ENCODE results near the gene AGAP1. TPM values are rescaled to one million over a fixed set of nuclear protein-coding genes. Genes with fewer than 3 reads are reported as not detected.
A peak's percentile ranks its signal among the peaks of the same experiment; 100 is the strongest.

The AGAP1 gene
- total RNA-seq, 1 donor from 2014 or later: 39.4 TPM

DNA sequence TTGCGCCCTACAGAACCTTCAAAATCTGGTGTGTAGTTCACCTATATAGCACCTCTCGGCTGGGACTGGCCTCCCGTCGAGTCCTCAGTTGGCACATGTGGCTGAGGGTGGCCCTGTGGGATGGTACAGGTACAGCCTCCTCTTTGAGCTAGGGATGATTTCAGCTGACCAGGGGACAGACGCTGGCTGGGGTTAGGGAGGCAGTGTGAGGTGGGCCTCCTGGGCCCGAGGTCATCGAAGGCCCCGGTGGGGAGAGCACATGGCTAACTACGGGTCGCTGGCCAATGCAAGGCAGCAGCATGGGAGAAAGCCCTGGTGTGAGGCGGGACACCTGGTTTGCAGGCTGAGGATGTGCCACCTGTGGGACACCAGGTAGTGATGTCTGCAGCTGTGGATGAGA is 369.6 kb downstream of the AGAP1 start:
- FAIRE-seq: no peak
- no peaks in the 10 kb centered on the region for H3K9me3 Mint-ChIP-seq (ENCODE audit: unreplicated experiment)

DNA sequence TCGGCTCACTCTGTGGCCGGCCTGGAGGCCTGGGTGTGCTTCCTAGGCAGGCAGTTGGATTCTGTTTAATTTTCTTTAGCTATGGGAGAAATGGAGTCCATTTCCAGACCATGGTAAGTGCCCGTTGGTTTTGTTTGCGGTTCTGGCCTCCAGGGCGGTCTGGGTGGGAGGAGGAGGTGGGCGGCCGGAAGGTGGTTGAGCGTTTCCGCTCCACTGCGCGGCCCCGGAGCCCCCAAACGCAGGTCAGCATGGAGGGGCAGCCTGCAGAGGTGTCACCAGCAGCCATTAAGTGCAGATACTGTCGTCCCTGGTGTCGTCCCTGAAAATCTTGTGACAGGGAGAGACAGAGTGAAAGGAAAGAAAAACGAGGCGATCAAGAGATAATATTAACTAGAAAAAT is 370.5 kb downstream of the AGAP1 start:
- Mint-ChIP-seq H3K27ac (ENCODE audit: unreplicated experiment) (no peak overlapping the region), H3K4me1 (ENCODE audit: low read depth, unreplicated experiment) (peaks cover 20% of the 10 kb centered on the region), H3K9me3 (ENCODE audit: unreplicated experiment) (no peaks in the 10 kb centered on the region), H3K36me3 (ENCODE audit: low read depth, unreplicated experiment) (peaks cover 2% of the 10 kb centered on the region), H3K27me3 (ENCODE audit: low read depth, unreplicated experiment) (no peaks in the 10 kb centered on the region), H3K4me3 (ENCODE audit: unreplicated experiment) (no peak overlapping the region)
- Histone ChIP-seq H3K27me3 (ENCODE audit: insufficient read depth, low read length) (no peaks in the 10 kb centered on the region), H3K4me3 (ENCODE audit: insufficient read depth, low read depth, low read length) (no peak overlapping the region), H3K9ac (ENCODE audit: low read length) (no peak overlapping the region), H3K4me1 (ENCODE audit: insufficient read depth, low read length) (no peaks in the 10 kb centered on the region), H3K4me2 (ENCODE audit: low read length) (peak overlapping the region; percentile 77), H3K9me3 (ENCODE audit: insufficient read depth, low read depth, low read length) (no peaks in the 10 kb centered on the region), H3K79me2 (ENCODE audit: insufficient read depth, low read length) (no peaks in the 10 kb centered on the region), H2AFZ (ENCODE audit: low read depth, low read length) (no peak overlapping the region), H4K20me1 (ENCODE audit: insufficient read depth, low read length) (peaks cover 5% of the 10 kb centered on the region), H3K27ac (ENCODE audit: low read depth, low read length) (no peak overlapping the region), H3K36me3 (ENCODE audit: insufficient read depth, low read length) (no peaks in the 10 kb centered on the region)
- no peak for DNase-seq (ENCODE audit: low read depth)
- TF ChIP-seq, protein P1, sequence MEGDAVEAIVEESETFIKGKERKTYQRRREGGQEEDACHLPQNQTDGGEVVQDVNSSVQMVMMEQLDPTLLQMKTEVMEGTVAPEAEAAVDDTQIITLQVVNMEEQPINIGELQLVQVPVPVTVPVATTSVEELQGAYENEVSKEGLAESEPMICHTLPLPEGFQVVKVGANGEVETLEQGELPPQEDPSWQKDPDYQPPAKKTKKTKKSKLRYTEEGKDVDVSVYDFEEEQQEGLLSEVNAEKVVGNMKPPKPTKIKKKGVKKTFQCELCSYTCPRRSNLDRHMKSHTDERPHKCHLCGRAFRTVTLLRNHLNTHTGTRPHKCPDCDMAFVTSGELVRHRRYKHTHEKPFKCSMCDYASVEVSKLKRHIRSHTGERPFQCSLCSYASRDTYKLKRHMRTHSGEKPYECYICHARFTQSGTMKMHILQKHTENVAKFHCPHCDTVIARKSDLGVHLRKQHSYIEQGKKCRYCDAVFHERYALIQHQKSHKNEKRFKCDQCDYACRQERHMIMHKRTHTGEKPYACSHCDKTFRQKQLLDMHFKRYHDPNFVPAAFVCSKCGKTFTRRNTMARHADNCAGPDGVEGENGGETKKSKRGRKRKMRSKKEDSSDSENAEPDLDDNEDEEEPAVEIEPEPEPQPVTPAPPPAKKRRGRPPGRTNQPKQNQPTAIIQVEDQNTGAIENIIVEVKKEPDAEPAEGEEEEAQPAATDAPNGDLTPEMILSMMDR (IDR thresholded peaks at IDR 0.05; ENCODE audit: insufficient read depth, low read depth, low read length): no peak
- TF ChIP-seq EZH2 (IDR thresholded peaks at IDR 0.05; ENCODE audit: insufficient read depth, low read length): no peak
- no peak for FAIRE-seq

More for the DNA sequence above, 369.6 kb downstream of the AGAP1 start:
- Histone ChIP-seq H4K20me1 (ENCODE audit: insufficient read depth, low read length) (peaks cover 5% of the 10 kb centered on the region), H3K36me3 (ENCODE audit: insufficient read depth, low read length) (no peaks in the 10 kb centered on the region), H3K27ac (ENCODE audit: low read depth, low read length) (no peak overlapping the region), H3K4me1 (ENCODE audit: insufficient read depth, low read length) (no peaks in the 10 kb centered on the region), H3K4me2 (ENCODE audit: low read length) (no peak overlapping the region), H3K79me2 (ENCODE audit: insufficient read depth, low read length) (no peaks in the 10 kb centered on the region), H3K27me3 (ENCODE audit: insufficient read depth, low read length) (no peaks in the 10 kb centered on the region), H3K4me3 (ENCODE audit: insufficient read depth, low read depth, low read length) (no peak overlapping the region), H3K9ac (ENCODE audit: low read length) (no peak overlapping the region), H3K9me3 (ENCODE audit: insufficient read depth, low read depth, low read length) (no peaks in the 10 kb centered on the region), H2AFZ (ENCODE audit: low read depth, low read length) (no peak overlapping the region)
- H3K27me3 Mint-ChIP-seq (ENCODE audit: low read depth, unreplicated experiment): no peaks in the 10 kb centered on the region
- H3K4me1 Mint-ChIP-seq (ENCODE audit: low read depth, unreplicated experiment): peaks cover 20% of the 10 kb centered on the region
- H3K4me3 Mint-ChIP-seq (ENCODE audit: unreplicated experiment): no peak overlapping the region
- H3K27ac Mint-ChIP-seq (ENCODE audit: unreplicated experiment): no peak overlapping the region
- TF ChIP-seq EZH2 (IDR thresholded peaks at IDR 0.05; ENCODE audit: insufficient read depth, low read length): no peak
- TF ChIP-seq, protein P1 (IDR thresholded peaks at IDR 0.05; ENCODE audit: insufficient read depth, low read depth, low read length): no peak
- H3K36me3 Mint-ChIP-seq (ENCODE audit: low read depth, unreplicated experiment): no peaks in the 10 kb centered on the region
- no peak for DNase-seq (ENCODE audit: low read depth)

DNA sequence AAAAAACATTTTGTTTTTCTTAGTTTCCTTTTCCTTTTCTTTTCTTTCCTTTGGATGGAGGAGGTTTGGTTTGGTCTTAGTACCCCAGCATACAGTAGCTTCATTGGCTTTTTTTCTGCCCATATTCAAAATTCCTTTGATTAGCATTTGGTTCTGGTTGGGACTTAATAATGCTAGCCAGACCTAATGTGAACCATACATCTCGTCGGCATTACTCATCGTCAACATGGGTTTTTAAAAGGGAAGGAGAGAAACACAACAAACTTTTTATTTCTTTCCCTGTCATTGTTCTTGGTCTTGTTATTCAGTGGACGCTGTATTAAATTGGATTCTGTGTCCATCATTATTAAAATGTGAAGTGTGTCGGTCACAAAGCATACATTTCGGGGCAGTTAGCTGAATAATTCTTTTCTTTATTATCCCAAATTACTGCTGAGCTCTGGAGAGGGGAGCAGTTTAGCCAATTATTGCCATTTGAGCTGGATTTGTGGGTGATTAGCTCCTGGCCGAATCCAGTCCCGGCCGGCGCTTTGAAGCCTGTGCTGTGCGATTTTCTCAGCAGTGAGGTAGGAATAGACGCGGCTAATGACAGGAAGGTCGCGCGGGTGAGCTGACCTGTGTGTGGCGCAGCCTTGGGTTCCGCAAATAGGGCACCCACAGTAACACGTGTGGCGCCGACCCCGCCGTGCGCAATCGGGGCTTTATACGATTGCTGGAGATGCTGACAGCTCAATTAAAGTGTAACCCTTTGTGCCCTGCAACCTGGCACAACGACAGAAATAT is 371.1 kb downstream of the AGAP1 start:
- Histone ChIP-seq H3K27me3 (ENCODE audit: insufficient read depth, low read length) (no peaks in the 10 kb centered on the region), H3K9ac (ENCODE audit: low read length) (peak overlapping the region; percentile 19), H3K27ac (ENCODE audit: low read depth, low read length) (no peak overlapping the region), H3K79me2 (ENCODE audit: insufficient read depth, low read length) (no peaks in the 10 kb centered on the region), H3K9me3 (ENCODE audit: insufficient read depth, low read depth, low read length) (no peaks in the 10 kb centered on the region), H2AFZ (ENCODE audit: low read depth, low read length) (no peak overlapping the region), H4K20me1 (ENCODE audit: insufficient read depth, low read length) (peaks cover 5% of the 10 kb centered on the region), H3K4me1 (ENCODE audit: insufficient read depth, low read length) (no peaks in the 10 kb centered on the region), H3K4me2 (ENCODE audit: low read length) (peak overlapping the region; percentile 77), H3K4me3 (ENCODE audit: insufficient read depth, low read depth, low read length) (peak overlapping the region; percentile 42), H3K36me3 (ENCODE audit: insufficient read depth, low read length) (no peaks in the 10 kb centered on the region)
- Mint-ChIP-seq H3K27me3 (ENCODE audit: low read depth, unreplicated experiment) (no peaks in the 10 kb centered on the region), H3K4me3 (ENCODE audit: unreplicated experiment) (no peak overlapping the region), H3K9me3 (ENCODE audit: unreplicated experiment) (no peaks in the 10 kb centered on the region), H3K36me3 (ENCODE audit: low read depth, unreplicated experiment) (peaks cover 3% of the 10 kb centered on the region), H3K4me1 (ENCODE audit: low read depth, unreplicated experiment) (peaks cover 16% of the 10 kb centered on the region), H3K27ac (ENCODE audit: unreplicated experiment) (no peak overlapping the region)
- DNase-seq (ENCODE audit: low read depth) (peak; percentile 29), FAIRE-seq (no peak)
- no peak for TF ChIP-seq EZH2 (IDR thresholded peaks at IDR 0.05; ENCODE audit: insufficient read depth, low read length)
- TF ChIP-seq, protein P1 (IDR thresholded peaks at IDR 0.05; ENCODE audit: insufficient read depth, low read depth, low read length): no peak
